DMS79 treated with DMSO at 0.1 percent for 48 hours (cell line): ENCODE data around the gene SPTBN5.

Experiments used
- DNase-seq: peaks from one replicate; lab custom pipeline; 2025; lab: John Stamatoyannopoulos, UW

The SPTBN5 gene

DNA sequence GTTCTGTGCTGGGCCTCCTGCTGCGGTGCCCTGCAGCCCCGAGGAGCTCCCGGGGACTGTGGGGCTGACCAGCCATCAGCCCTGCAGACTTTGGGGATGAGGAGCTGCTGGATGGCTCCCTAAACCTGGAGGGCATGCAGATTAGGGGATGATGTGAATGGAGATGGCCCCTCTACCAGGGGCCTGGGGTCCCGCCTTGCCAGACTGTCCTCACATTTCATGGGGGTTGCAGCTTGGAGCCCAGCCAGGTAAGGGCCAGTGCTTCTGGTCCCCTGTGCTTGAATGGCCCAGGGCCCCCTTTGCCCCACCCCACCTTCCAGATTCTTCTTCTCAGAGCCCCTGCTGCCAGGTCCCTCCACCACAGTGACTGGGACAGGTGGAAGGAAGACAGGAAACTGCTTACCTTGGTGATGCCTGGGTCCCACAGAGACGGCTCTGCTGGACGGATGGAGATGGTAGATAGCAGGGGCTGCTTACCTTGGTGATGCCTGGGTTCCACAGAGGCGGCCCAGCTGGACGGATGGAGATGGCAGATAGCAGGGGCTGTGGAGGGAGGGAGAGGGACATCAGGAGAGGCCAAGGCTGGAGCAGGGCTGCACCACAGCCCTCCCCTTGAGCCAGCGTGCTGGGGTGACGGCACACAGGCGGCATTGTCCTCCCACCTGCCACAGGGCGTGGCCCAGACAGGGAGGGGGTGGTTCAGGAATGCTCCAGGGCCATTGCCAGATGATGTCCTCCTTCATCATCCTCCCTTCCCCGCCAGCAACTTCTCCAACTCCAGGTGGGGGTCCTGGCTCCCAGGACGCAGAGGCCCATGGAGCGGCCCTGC, at the start of gene SPTBN5:
Gene SPTBN5 (minus strand): TSS at position 632 of the 829 bp plus-strand sequence. CDS start 556 bp downstream, at position 76.
- no peak for DNase-seq

- DNase-seq: no peak
These were observed 49.0 kb upstream of the SPTBN5 start for GRCh38 chr15:41942886-41943285.

DNA sequence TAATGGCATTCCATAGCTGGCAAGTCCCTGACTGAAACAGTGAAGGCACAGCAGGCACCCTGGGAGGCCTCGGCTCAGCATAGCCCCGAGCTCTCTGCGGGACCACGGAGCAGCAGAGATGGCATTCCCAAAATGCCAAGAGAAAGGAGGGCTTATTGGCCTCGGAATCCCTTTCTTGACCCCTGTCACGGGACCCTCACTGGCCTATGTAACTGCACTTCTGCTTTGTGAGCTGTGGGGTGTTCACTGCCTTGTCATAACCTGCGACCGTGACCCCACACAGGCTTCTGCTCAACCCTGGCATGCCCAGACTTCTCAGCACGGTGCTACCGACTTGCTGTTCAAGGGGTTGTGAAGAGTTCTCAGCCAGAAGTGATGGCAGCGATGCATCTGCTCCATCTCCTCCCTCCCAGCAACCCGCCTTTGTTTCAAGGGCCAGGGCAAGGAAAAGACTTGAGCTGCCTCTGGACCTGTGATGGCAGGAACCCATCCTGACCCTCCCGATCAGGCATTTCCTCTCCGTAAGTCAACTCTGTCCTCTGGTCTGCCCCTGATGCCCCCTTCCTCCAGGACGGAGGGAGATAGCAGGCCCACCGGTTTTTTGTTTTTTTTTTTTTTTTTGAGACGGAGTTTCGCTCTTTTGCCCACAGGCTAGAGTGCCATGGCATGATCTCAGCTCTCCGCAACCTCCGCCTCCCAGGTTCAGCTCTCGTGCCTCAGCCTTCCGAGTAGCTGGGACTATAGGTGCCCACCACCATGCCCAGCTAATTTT, 48.0 kb upstream of the SPTBN5 start:
- DNase-seq: peak; percentile 66

DNA sequence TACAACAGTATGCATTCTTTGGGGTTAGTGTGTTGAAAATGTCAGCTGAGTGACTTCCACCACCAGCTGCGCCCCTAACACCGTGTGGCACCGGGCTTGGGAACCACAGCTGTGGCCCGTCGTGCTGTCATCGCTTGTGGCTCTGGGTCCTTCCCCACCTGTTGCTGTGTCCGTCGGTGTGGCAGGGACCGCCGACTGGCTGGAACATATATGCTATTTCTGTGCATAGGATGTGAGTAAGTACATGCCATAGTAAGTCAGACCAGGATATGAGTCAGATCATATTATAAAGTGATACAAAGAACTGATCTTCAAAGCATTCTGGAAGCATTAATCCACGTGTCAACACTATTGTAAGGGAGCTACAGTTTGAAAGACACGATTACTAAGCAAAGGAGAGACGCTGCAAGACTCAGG, 46.6 kb upstream of the SPTBN5 start:
- no peak for DNase-seq

GRCh38 chr15:41939986-41940385, 46.1 kb upstream of the SPTBN5 start:
- DNase-seq: no peak

DNA sequence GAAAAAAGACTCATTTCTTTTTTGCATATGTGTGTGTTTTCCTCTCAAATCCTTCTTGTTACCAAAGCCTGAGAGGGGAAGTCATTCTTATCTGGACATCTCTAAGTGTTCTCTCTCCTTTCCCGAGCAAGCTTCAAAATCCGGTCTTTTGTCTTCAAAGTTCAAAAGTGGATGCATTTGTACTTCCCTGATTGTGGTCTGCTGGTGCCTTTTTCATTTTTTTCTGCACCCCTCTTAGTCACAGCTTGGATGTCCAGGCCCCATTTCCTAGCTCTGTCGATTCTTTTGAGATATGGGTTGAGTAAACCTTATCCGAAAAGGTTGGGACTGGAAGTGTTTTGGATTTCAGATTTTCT, 43.7 kb upstream of the SPTBN5 start:
- DNase-seq: no peak

- no peak for DNase-seq
These were observed 43.1 kb upstream of the SPTBN5 start for GRCh38 chr15:41936649-41937567.

DNA sequence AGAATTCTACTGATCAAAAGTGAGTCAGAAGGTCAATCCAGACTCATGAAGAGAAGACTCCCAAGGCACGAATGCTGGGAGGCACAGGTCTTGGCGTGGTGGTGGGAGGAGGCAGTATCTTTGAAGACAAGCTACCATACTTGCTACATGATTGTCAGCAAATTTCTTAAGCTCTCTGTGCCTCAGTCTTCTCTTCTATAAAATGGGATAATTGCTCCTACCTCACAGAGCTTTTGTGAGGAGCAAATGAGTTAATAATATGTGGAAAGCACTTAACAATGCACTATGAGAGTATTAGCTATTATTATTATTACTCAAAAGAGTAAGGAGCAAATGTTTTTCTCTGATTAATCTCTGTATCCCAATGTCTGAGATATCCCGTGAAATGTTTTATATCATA, 42.3 kb upstream of the SPTBN5 start:
- DNase-seq: no peak

DNA sequence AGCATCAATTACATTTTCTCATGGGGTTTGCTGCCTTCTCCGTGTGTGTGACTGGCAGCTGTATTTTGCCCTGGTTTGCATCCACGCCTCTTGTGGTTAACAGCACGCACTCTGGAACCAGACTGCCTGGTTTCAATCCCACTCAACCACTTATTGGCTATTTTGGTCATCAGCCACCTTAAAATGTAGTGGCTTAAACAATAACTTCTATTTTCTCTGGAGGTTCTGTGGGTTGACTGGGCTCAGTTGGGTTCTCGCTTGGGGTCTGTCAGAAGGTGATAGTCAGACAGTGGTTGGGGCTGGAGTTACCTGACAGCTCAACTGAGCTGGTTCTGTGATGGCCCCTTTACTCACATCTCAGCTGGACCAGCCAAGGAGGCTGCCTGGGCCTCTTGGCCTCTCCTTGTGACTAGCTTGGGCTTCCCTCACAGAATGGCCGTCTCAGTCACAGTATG, 41.7 kb upstream of the SPTBN5 start:
- no peak for DNase-seq

GRCh38 chr15:41934843-41935242, 41.0 kb upstream of the SPTBN5 start:
- no peak for DNase-seq

- DNase-seq: no peak
These were observed 39.9 kb upstream of the SPTBN5 start for GRCh38 chr15:41933771-41934170.

DNA sequence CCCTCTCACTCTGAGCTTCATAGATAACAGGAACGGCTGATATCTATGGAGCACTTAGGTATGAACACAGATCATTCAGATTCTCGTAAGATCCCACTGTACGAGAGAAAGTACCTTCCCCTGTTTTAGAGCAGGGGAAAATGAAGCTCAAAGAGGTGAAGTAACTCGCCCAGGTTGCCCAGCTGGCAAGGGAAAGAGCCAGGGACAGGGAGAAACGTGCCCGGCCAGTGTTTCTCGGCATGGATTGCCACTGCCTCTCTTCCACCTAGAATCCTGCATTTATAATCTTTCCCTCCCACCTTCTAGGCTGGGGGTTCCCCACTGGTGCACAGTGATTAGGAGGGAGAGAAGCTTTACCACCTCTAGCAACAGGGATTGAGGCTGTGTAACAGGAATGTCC, 39.5 kb upstream of the SPTBN5 start:
- DNase-seq: no peak

DNA sequence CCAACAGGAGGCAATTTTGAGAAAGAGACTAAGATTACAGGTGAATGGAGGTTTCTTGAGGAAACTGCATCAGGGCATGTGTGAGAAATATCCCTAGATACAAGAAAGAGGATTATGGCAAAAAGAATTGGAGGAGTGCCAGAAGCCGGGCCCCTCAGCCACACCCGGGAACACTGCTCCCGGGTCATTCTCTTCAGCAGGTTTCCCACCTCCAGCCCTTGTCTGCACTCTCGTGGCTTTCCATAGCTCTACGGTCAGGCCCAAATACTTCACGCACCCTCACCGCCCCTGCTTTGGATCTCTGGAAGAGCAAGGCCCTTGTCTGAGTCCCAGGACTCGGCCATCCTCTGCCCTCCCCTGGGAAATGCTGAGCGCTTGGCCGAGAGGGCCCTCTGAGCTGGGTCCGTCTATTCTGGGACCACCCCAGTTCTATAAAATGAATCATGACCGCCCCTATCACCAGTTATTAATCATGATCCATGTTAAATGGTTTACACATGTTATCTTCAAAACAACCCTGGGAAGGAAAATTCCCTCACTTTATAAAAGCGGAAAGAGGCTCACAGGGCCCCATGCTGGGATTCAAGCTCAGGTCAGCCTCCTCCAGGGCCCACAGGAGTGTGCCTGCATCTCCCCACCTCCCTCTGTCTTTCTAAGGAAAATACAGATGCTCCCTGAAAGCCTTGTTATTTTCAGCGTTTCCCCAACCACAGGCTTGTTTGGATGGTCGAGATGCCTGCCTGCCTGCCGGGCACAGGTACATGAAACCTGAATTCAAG, 38.8 kb upstream of the SPTBN5 start:
- DNase-seq: no peak

- DNase-seq: no peak
These were observed 38.2 kb upstream of the SPTBN5 start for GRCh38 chr15:41932101-41932500.

- DNase-seq: no peak
These were observed 37.0 kb upstream of the SPTBN5 start for GRCh38 chr15:41930867-41931222.

DNA sequence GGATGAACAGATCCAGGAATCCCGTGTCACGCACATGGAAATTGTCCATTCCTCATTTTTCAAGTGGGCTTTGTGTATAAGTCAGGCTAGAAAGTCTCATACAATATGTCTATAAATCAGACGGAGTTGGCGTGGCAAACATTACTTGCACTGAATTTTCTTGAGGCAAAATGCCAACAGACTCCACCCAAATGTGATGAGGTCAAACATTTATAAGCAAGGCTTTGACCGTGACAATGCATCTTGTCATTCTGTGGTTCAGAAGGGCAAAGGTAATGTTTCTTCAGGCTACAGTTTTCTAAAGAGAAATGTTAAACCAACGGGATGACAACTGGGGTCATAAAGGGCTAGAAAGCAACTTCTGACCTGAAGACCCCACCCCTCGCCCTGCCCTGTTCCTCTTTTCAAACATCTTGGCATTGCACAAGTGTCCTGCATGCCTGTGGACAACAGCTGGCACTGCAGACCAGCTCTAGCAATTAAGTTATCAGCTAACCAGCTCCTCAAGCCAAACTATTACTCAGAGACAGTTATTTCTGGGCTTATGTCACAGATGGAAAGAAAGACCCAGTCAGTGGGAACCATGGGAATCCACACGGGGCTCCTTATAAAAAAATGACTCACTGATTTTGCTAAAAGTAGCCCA, 36.5 kb upstream of the SPTBN5 start:
- no peak for DNase-seq

- no peak for DNase-seq
These were observed 35.1 kb upstream of the SPTBN5 start for GRCh38 chr15:41928637-41929620.

DNA sequence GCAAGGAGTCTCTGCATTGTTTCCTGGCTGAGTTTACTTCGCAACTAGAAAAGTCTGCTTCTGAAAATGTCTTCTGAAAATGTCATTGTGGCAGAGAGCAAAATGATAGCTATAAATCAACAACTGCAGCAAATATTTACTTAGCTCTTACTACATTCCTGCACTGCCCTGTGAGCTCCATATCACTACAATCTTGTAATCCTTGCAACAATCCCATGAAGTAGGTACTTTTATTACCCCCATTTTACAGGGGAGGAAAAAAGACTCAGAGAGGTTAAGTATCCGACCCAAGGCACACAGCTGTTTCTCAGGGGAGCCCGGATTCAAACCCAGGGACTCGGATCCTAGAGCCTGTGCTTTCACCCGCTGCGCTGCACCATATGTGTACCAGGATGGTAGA, 34.2 kb upstream of the SPTBN5 start:
- no peak for DNase-seq

DNA sequence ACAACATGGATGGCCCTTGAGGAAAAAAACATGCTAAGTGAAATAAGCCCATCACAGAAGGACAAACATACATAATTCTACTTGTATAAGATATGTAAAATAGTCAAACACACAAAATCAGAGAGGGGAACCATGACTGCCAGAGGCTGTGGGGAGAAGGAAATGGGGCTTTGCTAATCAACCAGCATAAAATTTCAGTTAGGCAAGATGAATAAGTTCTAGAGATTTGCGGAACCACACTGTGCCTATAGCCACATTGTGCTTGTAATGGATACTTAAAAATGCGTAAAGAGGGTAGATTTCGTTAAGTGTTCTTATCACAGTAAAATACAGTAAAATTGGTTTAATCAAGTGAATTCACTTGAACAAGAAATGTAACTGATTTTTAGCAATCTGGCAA, 33.7 kb upstream of the SPTBN5 start:
- DNase-seq: no peak
